Measurements from ENCODE around the gene KDELR3. TPM values are rescaled to one million over a fixed set of nuclear protein-coding genes. Genes with fewer than 3 reads are reported as not detected.

KDELR3 gene
- polyA plus RNA-seq, 1 donor from 2014 or later: not detected

DNA sequence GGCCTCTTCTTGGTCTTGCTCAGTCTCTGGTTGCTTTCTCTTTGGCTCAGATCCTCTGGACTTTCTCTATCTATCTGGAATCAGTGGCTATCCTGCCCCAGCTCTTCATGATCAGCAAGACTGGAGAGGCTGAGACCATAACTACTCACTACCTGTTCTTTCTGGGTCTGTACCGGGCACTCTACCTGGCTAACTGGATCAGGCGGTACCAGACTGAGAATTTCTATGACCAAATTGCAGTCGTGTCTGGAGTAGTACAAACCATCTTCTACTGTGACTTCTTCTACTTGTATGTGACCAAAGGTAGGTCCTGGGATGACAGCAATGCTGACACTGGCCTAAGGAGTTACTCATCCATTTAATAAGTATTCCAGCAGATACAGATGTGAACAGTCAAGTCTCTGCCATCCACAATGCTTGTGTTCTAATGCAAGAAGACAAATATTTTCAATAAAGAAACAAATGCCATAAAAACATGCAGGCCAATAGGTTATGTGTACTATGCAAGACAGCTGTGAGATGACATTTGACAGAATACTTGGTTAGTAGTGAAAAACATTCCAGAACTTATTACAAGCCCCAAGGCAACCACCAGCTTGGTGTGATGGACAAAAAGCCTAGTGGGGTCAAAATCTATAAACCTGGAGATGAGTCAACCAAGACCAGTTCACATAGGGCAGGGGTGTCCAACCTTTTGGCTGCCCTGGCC lies 13.4 kb downstream of the KDELR3 start:
- Histone ChIP-seq H3K36me3 (ENCODE audit: insufficient read depth, low read length) (peaks cover 28% of the 10 kb centered on the region), H3K27me3 (ENCODE audit: insufficient read depth, low read depth, low read length) (no peaks in the 10 kb centered on the region), H3K9ac (ENCODE audit: low read length) (no peak overlapping the region), H3K4me2 (ENCODE audit: low read length) (no peak overlapping the region), H3K9me3 (ENCODE audit: low read length) (no peaks in the 10 kb centered on the region), H3K27ac (ENCODE audit: low read length) (no peak overlapping the region), H3K4me3 (ENCODE audit: low read length) (no peak overlapping the region), H3K9me2 (ENCODE audit: insufficient read depth, low read length) (no peaks in the 10 kb centered on the region), H3F3A (ENCODE audit: insufficient read depth, low read length, poor library complexity, severe bottlenecking) (no peaks in the 10 kb centered on the region), H3K79me2 (replicated peaks; ENCODE audit: insufficient read depth, low read length) (no peaks in the 10 kb centered on the region), H2AFZ (ENCODE audit: low read depth, low read length) (no peak overlapping the region), H4K20me1 (ENCODE audit: insufficient read depth) (no peaks in the 10 kb centered on the region)
- no peak for TF ChIP-seq POLR2AphosphoS5 (IDR thresholded peaks at IDR 0.05)
- TF ChIP-seq SMC3 (conservative IDR thresholded peaks at IDR 0.05; ENCODE audit: poor library complexity): no peak
- TF ChIP-seq EP300 (conservative IDR thresholded peaks at IDR 0.05; ENCODE audit: poor library complexity, severe bottlenecking): no peak
- TF ChIP-seq MXI1 (conservative IDR thresholded peaks at IDR 0.05; ENCODE audit: poor library complexity, severe bottlenecking): no peak
- TF ChIP-seq RAD21 (conservative IDR thresholded peaks at IDR 0.05): no peak
- no peak for TF ChIP-seq EZH2 (IDR thresholded peaks at IDR 0.05; ENCODE audit: borderline replicate concordance, insufficient read depth, low read length, poor library complexity, severe bottlenecking)
- TF ChIP-seq, protein P1, sequence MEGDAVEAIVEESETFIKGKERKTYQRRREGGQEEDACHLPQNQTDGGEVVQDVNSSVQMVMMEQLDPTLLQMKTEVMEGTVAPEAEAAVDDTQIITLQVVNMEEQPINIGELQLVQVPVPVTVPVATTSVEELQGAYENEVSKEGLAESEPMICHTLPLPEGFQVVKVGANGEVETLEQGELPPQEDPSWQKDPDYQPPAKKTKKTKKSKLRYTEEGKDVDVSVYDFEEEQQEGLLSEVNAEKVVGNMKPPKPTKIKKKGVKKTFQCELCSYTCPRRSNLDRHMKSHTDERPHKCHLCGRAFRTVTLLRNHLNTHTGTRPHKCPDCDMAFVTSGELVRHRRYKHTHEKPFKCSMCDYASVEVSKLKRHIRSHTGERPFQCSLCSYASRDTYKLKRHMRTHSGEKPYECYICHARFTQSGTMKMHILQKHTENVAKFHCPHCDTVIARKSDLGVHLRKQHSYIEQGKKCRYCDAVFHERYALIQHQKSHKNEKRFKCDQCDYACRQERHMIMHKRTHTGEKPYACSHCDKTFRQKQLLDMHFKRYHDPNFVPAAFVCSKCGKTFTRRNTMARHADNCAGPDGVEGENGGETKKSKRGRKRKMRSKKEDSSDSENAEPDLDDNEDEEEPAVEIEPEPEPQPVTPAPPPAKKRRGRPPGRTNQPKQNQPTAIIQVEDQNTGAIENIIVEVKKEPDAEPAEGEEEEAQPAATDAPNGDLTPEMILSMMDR (IDR thresholded peaks at IDR 0.05; ENCODE audit: poor library complexity, severe bottlenecking): no peak
- TF ChIP-seq, protein P2, sequence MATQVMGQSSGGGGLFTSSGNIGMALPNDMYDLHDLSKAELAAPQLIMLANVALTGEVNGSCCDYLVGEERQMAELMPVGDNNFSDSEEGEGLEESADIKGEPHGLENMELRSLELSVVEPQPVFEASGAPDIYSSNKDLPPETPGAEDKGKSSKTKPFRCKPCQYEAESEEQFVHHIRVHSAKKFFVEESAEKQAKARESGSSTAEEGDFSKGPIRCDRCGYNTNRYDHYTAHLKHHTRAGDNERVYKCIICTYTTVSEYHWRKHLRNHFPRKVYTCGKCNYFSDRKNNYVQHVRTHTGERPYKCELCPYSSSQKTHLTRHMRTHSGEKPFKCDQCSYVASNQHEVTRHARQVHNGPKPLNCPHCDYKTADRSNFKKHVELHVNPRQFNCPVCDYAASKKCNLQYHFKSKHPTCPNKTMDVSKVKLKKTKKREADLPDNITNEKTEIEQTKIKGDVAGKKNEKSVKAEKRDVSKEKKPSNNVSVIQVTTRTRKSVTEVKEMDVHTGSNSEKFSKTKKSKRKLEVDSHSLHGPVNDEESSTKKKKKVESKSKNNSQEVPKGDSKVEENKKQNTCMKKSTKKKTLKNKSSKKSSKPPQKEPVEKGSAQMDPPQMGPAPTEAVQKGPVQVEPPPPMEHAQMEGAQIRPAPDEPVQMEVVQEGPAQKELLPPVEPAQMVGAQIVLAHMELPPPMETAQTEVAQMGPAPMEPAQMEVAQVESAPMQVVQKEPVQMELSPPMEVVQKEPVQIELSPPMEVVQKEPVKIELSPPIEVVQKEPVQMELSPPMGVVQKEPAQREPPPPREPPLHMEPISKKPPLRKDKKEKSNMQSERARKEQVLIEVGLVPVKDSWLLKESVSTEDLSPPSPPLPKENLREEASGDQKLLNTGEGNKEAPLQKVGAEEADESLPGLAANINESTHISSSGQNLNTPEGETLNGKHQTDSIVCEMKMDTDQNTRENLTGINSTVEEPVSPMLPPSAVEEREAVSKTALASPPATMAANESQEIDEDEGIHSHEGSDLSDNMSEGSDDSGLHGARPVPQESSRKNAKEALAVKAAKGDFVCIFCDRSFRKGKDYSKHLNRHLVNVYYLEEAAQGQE (IDR thresholded peaks at IDR 0.05; ENCODE audit: borderline replicate concordance): no peak
- no peak for TF ChIP-seq TAF1 (IDR thresholded peaks at IDR 0.05; ENCODE audit: low read depth)

DNA sequence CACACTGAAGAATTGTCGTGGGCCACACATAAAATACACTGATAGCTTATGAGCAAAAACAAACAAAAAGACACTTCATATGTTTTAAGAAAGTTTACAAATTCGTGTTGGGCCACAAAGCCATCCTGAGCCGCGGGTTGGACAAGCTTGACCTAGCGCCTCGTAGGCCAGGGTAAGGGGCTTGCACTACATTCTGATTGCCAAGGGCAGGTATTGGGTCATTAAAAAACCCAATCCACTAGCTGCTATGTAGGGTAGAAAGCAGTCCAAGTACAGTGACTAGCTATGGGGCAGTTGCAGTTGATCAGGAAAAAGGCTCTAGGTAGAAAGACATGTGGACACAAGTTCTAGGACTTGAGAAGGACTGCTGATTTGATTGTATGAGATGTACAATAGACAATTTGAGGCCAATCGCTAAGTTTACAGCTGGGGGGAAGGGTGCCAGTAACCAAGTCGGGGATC lies 14.0 kb downstream of the KDELR3 start:
- no peaks in the 10 kb centered on the region for H3F3A ChIP-seq (ENCODE audit: insufficient read depth, low read length, poor library complexity, severe bottlenecking)
- peaks cover 31% of the 10 kb centered on the region for H3K36me3 ChIP-seq (ENCODE audit: insufficient read depth, low read length)
- no peaks in the 10 kb centered on the region for H3K79me2 ChIP-seq (replicated peaks; ENCODE audit: insufficient read depth, low read length)
- no peak for TF ChIP-seq EP300 (conservative IDR thresholded peaks at IDR 0.05; ENCODE audit: poor library complexity, severe bottlenecking)
- TF ChIP-seq POLR2AphosphoS5 (IDR thresholded peaks at IDR 0.05): no peak
- no peak for TF ChIP-seq RAD21 (conservative IDR thresholded peaks at IDR 0.05)
- TF ChIP-seq EZH2 (IDR thresholded peaks at IDR 0.05; ENCODE audit: borderline replicate concordance, insufficient read depth, low read length, poor library complexity, severe bottlenecking): no peak
- no peak for TF ChIP-seq SMC3 (conservative IDR thresholded peaks at IDR 0.05; ENCODE audit: poor library complexity)
- no peak for TF ChIP-seq MXI1 (conservative IDR thresholded peaks at IDR 0.05; ENCODE audit: poor library complexity, severe bottlenecking)
- no peak for TF ChIP-seq TAF1 (IDR thresholded peaks at IDR 0.05; ENCODE audit: low read depth)
- TF ChIP-seq, protein P1 (IDR thresholded peaks at IDR 0.05; ENCODE audit: poor library complexity, severe bottlenecking): no peak
- TF ChIP-seq, protein P2 (IDR thresholded peaks at IDR 0.05; ENCODE audit: borderline replicate concordance): no peak
- H3K9me2 ChIP-seq (ENCODE audit: insufficient read depth, low read length): no peaks in the 10 kb centered on the region
- no peak overlapping the region for H3K9ac ChIP-seq (ENCODE audit: low read length)
- H3K4me2 ChIP-seq (ENCODE audit: low read length): no peak overlapping the region
- H2AFZ ChIP-seq (ENCODE audit: low read depth, low read length): no peak overlapping the region
- H3K27me3 ChIP-seq (ENCODE audit: insufficient read depth, low read depth, low read length): no peaks in the 10 kb centered on the region
- H3K27ac ChIP-seq (ENCODE audit: low read length): no peak overlapping the region
- no peaks in the 10 kb centered on the region for H3K9me3 ChIP-seq (ENCODE audit: low read length)
- H4K20me1 ChIP-seq (ENCODE audit: insufficient read depth): no peaks in the 10 kb centered on the region
- no peak overlapping the region for H3K4me3 ChIP-seq (ENCODE audit: low read length)
